Hematopoietic multipotent progenitor cell treated with erythropoietin and hydrocortisone succinate and interleukin-3 and kit ligand, for 4 days (in vitro differentiated cells): ENCODE data around the gene KCNMA1.
"Not testable (repeated sequence)": the region's sequence is repeated elsewhere in the genome, so short reads cannot be mapped to it uniquely, and the experiment has no call there.

Experiments
- DNase-seq: peaks from one replicate; pipeline ENCODE4 v3.0.0-alpha.2; 2015

The KCNMA1 gene

DNA sequence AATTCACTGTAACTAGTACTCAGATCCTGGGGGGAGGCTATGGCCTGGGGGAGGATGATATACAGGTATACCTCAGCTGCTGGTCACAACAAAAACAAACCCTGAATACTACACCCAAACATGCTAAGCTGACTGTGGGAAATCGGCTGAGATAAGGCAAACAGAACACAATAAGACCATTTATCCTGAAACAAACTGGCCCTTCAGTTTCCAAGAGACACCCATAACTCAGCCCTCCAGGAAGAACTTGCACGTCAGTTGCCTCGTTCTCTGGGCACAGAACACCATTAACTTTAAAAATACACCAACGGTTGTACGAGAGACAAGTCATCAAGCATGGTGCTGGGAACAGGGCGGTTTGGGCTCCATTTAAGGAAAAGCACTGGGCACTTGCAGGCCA lies 24.1 kb upstream of the KCNMA1 start:
- DNase-seq: no peak

DNA sequence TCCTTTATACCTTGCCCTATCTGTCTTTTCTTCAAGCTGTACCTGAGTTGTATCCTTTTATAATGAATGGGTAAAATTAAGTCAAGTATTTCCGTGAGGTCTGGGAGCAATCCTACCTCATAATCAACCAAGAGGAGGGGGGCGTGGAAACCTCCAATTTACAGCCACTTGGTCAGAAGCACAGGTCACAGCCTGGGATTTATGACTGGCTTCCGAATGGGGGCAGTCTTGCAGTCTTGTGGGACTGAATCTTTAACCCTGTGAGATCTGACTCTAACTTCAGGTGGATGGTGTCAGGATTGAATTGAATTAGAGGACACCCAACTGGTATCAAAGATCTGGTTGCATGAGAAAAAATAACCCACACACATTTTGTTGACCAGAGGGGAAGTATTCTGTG lies 23.5 kb upstream of the KCNMA1 start:
- DNase-seq: no peak

DNA sequence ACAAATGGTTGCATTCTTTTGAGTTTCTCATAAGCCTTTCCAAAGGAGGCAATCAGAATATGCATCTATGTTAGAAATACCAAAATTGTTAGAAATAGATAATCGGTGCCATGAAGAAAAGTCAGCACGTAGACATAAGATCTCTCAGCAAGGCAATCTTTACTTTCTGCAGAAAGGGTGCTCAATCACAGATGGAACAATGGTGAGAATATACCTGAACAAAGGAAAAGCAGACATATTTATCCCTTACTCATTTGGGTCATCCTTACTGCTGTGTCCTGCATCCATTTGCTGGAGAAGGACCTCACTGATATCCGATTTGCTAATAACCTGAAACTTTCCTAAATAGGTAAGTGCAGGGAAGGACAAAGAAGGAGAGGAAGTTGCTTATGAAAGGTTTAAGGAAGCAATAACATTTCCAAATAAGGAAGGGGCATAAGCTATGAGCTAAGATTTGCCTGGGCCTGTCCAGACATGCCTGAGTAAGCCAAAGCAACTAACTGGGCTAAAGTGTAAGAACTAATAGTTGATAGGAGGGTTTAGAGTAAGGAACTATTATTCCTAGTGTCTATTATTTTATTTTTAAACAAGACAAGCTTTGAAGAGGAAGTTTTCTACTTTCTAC lies 21.6 kb upstream of the KCNMA1 start:
- not testable (repeated sequence) for DNase-seq

DNA sequence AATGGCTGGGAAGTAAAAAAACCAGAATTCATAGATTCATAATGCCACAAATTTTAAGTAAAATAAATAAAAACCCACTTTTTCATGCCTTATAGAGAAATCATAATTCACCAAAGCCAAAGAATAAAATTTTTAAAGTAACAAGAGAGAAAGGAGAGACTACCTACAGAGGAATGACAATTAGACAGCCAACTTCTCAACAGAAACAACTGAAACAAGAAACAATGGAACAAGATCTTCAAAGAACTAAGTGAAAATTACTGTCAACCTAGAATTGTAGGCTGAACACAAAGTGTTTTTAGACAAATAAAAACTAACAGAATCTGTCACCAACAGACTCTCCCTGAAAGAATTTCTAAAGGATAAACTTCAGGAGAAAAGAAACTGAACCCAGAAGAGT lies 15.6 kb upstream of the KCNMA1 start:
- no peak for DNase-seq

DNA sequence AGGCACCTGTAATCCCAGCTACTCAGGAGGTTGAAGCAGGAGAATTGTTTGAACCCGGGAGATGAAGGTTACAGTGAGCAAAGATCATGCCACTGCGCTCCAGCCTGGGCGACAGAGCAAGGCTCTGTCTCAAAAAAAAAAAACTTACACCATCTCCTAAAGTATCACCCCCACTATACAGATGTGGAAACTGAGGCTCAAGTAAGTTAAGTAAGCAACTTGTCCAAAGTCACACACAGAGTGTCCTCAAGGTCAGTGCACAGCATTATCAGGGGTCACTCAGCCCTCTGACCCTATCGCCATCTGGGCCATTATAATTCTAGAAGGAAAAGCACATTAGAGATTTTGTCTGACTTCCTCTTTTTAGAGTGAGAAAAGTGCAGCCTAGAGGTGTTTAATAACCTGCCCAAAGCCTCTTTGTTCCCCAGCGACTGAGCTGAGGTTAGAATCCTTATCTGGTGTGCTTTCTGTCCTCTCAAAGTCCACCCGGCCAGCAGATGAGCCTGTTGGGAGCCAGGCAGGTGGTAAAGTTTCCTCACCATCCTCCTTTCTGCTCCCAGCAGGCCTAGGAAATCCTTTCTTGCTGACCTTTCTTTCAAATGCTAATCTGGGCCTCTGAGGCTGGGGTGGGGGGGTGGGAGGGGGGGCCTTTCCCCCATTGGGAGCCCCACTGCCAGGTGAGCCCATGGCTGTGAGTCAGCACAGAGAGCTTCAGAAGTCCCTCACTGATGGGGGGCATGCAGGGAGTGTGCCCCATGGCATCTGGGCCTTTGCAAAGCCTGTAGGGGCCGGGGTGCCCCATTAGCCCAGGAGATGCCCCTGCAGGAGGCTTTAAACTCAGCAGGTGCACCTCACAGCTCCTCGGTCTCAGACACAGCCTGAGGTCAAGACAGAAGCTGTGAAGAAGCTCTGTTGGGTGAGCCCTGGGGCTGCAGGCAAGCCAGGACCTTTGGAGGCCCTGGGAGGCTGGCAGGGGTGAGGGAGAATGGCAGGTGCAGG lies 12.0 kb upstream of the KCNMA1 start:
- no peak for DNase-seq

DNA sequence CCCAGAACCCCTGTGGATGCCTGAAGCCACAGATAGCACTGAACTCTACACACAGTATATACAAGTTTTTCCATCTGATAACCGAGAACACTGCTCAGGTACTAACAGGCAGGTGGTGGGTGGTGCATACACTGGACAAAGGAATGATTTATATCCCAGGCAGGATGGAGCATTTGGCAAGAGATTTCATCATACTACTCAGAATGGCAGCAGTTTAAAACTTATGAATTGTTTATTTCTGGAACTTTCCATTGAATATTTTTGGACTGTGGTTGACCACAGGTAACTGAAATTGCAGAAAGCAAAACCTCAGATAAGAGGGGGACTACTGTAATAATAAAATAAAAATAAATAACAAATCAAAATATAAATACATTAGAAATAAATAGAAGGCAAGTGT lies 10.9 kb upstream of the KCNMA1 start:
- no peak for DNase-seq

DNA sequence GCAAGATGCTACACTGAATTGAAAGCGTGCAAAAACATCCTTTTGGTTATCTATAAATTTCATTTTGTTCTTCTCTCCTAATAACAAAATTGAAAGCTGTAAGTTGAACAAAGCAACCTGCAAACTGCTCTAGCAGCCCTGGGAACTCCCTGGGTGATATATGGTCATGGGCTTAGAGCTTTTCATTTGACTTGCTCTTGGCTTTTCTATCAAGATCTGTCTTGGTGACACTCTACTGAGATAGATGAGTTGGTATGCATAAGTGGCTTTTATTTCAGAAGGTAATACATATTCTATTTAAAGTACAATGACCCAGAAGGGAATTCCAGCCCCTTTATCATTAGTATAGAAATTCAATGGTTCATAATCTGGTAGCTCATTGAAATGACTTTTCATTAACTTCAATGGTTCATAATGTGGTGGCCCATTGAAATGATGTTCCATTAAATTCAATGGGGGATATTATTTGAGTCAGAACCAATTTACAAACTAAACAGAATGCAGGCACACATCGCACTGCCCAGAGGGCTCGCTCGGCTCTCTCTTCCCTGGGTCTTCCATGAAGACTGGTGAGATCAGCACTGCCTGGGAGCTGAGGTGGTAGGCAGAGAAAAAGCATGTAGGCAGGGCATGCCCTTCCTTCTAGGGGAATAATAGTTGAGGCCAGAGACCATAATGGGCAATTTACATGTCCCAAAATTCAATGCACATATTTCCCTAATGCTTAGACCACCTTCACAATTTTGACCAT lies 10.1 kb upstream of the KCNMA1 start:
- no peak for DNase-seq

DNA sequence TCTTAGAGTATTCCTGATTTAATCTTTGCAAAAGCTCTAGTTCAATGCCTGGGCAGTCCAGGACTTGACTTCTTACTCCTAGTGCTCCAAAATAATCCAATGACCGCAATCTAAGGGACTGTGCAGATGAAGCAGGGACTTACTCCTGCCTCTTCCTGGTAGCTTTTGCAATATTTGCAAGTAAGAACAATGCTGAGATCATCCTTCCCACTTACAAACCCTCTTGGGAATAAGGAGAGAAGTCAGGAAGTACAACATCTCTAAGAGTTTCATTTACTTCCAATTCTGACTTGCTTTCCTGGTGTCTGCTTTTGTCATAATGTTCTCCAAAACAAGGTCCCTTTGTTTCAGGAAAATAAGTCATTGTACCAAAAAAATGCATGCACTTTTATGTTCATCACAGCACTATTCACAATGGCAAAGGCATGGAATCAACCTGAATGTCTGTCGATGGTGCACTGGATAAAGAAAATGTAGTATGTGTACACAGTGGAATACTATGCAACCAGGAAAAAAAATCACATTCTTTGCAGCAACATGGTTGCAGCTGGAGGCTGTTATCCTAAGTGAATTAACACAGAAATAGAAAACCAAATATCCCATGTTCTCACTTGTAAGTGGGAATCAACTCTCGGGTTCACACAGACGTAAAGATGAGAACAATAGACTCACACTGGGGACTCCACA lies 7.1 kb upstream of the KCNMA1 start:
- no peak for DNase-seq

DNA sequence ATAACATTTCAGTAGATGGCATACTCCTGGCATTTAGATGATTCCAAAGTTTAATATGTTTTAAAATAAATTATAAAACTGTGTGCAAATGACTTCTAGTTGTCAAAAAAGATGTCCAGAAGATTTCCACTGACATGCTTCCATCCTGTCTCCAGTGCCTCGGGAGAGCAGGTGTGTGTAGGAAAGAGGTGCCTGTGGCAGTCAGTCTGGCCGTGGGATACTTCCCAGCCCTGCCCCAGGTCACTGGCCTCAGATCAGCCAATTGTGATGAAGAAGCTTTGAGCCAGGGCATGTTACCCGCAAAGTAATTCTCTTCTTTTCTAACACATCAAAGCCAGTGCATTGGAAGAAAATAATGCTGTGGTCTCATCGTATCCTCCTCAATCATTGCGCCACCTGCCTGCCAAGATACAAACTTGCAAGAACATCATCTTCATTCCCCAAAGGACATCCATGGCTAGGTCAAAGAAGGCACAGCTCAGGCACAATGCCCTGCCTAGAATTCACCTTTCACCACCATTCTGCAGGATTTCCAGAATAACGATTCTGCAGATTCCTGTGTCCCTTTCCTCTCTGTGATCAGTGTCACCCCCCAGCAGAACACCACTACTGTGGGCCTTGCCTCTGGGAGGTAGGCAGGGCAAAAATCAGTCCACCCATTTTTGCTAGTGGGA lies 6.3 kb upstream of the KCNMA1 start:
- peak; percentile 84 for DNase-seq

DNA sequence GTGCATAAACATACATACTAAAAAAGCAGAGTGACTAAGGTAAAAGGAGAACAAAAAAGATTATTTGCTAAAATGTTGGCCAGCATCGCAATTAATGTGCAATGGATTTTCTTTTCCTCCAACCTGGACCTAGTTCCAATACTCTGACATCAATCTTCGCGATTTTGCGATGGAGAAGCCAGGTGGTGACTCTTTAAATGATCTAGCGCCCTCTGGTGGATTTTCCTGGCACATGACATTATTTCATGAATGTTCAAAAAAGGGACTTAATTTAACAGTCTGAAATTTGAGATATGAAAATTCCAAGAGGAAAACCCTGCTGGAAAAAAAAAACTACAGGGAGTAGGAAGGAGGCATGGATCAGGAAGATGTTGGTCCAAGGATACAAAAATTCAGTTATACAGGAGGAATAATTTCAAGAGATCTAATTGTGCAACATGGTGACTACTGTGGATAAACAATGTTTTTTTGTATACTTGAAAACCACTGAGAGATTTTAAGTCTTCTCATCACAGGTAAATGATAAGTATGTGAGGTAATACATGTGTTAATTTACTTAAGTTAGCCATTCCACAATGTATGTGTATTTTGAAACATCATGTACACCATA lies 4.3 kb upstream of the KCNMA1 start:
- DNase-seq: peak; percentile 85

DNA sequence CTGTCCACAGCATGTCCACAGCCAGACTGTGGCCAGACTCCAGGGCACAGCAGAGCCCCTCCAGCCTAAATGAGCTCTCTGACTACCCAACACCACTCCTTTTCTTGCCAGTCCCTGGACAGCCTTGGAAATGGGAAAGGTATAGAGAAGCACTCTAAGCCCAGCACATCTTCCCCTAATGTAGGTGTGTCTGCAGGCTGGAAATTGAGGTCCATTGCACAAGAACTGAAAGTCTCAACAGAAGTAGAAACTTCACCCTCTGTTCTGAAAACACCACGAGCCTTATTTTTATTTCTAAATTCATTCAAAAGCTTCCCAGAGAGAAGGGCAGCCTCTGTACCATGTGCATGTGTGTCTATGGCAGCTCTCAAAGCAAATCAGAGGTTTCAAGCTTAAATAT lies 3.7 kb upstream of the KCNMA1 start:
- no peak for DNase-seq

DNA sequence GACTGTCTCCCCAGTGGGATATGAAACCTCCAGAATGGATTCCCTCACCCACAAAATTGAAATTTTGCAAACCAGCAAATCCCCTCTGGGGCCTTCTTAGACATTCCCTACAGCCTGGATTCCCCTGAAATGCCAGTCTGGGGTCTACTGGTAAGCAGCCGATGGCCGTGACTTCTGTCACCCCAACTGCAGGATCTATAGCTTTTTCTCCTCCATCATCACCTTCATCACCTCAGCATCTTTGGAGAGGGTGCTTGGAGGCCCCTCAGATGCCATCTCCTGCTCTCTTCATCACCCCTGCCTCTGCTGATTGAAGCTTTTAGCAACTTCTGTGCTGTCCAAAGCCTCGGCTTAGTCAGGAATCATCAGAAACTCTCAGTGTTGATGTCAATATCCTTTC lies 2.6 kb upstream of the KCNMA1 start:
- DNase-seq: no peak

DNA sequence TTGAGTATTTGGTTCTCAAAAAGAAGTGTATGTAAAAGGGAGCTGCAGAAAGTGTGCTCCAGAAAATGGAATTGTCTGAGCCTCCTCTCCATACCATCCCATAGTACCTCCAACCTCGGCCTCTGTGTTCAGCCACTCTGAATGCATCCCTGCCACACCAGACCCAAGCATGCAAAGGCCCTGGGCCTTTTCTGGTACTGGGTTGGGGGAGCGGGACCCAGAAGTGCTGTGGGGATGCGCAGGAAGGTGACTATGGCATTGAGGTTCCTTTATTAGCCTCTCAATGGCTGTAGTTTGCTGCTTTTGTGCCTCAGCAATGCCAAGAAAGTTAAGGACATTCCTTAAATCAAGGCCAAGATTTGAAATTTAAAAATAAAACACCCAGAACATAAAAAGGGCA lies 2.1 kb upstream of the KCNMA1 start:
- no peak for DNase-seq

DNA sequence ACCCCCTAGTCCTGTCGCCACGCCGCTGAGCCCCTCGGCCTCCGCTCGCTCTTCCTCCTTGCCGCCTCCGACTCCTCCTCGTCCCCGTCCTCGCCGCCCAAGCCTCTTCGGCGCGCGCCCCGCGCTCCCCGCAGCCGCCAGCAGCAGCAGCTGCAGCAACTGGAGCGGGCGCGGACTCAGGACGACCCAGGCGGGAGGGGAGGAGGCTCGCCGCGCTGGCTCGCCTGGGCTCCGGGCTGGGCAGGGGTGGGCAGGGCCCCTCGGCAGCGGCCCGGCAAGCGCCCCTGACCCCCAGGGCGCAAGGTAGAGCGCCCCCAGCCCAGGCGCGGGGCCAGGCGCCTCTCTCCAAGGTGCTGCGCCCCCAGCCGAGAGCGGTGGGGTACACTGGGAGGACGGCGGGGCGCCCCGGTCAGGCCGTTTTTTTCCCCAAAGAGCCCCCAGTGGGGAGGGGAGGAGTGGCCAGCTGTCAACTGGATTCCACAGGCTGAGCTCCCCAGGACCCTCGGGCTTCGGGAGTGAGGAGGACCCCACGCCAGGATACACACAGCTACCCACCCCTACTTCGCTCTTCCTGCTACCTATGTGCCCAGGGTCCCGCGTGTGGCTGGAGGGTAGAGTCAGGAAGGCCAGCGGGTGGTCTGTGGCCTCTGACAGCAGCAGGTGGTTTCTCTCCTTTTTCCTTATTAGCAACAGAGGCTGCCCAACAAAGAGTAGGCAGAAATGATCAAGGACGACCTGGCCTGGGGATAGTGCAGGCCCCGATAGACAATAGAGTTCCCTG lies 903 bp upstream of the KCNMA1 start:
- peak; percentile 44 for DNase-seq

DNA sequence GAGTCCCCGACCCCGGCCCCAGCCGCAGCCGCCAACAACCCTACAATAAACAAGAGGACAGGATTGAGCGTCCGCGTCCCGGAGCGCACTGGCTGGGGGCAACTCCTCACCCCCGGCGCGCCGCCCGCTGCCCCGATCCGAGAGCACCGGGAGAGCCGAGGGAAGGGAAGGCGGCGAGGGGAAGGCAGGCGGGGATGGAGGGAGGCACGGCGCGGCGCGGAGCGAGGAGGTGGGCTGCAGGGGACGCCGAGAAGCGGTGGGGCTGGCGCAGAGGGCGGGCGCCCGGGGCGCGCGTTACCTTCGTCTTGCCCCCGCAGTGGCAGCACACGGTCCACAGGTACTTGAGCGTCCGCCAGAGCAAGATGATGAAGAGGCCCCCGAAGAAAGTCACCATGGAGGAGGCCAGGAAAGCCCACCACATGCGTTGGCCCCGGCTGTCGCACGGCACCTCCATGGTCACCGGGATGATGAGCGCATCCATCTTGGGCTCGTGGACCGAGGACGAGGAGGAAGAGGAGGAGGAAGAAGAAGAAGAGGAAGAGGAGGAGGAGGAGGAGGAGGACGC lies 559 bp downstream of the KCNMA1 start:
- DNase-seq: no peak

DNA sequence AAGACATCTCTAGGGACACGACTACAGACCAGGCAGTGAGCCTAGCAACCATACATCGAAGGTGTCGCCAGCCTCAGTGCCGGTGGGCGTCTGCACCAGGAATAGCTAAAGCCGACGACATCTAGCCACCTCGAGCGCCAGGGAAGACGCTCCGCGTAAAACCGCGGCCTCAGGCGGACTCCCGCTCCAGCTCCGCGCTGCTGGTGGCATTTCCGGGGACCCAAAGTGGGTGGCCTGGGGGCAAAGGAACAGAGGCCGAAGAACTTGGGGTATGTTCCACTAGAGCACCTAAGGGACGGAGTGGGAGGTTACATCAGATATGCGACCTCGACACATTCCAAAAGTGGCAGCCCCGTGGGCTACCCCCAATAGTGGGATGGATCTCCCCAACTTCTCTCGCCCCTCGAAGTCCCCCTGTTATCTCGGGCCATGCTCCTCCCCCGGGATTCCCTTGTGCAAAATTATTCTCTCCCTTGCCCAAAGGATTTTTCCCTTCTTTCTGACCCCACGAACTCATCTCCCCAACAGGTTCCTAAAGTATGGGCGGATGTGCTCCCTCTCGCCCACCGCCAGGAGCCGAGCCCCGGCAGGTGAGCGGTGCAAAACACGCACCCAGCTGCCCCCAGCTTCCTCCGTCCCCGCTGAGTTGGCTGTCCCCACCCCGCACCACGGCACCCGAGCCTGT lies 1.2 kb downstream of the KCNMA1 start:
- no peak for DNase-seq

DNA sequence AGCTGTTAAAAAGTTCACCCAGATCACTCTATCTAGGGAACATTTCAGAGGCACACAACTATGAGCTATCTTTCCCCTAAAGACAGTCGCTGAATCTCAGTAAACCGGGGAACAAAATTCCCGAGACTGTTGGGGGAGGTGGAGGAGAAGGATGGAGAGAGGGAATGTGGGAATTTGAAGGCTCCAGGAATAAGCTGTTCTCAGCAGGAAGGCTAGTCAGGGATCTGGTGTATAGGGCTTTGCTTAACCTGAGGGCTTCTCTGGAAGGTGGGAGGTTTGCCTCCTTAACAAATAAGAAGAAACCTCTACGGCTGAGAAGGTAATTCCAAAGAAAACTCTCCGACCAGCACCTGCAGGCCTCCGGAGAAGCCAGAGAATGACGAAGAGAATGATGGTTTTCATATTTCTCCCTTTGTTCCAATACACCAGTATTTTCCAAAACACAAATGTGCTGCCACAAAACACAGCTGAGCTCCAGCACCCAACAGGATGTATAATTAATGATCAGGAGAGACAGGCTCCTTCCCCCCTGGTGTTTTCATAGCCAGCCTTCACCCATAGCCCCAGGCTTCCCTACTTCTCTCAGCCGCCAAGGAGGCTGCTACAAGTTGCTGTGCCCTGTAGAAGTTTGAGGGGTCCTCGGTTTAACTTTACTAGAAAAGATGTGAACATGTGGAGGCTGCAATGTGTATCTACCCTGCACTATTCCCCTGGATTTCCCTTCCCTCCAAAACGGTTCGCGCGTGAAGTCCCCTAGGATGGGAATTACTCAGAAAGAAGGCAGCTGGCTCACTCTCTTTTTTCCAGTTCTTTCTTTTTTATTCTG lies 2.0 kb downstream of the KCNMA1 start:
- DNase-seq: no peak

DNA sequence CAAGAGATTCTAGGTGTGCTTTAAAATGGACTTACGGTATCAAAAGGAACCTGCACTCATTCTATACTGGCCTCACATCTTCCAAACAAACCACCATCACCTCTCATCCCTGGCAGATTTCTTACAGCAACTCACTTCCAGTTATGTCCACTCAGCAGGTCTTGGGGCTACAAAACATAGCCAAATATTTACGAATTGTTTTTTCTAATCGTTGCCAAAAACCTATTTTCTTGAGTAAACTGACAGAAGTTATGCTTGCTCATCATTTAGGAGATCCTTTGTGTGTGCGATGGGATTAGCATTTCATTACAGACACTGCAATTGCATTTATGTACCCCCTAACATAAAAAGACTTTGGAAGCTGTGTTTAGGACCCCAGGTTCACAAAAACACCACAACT lies 2.7 kb downstream of the KCNMA1 start:
- DNase-seq: no peak

DNA sequence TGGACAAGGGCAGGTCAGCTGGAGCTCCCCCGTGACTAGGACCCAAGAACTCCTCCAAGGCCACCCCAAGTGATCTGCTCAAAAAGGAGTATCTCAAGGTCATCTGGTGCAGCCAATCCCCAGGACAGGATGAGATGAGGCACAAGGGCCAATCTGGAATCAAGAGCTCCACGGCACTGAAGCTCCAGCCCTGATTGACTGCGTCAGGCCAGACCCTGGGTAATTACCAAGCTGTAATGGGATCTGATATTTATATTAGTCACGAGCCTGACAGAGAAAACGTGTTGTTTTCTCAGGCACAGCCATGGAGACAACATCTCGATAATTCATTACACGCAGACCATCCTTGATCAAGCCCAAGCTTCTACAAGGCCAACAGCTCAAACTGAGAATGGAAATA lies 4.2 kb downstream of the KCNMA1 start:
- no peak for DNase-seq
